ENCODE data around the gene CCDC34. TPM values are rescaled to one million over a fixed set of nuclear protein-coding genes. Genes with fewer than 3 reads are reported as not detected.

CCDC34 gene
- total and polyA plus RNA-seq, 2 experiments from 2014 or later: 10.1 to 56.0 TPM

- TF ChIP-seq ZNF462 (CRISPR knock-in tag; IDR thresholded peaks at IDR 0.05): no peak
- TF ChIP-seq ZNF331 (CRISPR knock-in tag; IDR thresholded peaks at IDR 0.05; ENCODE audit: low read depth): no peak
- no peak for TF ChIP-seq CTCF (conservative IDR thresholded peaks at IDR 0.05; ENCODE audit: low read depth in 2 of 2)
Measured at GRCh38 chr11:27303903-27304302, 59.1 kb downstream of the CCDC34 start (continued).

- no peaks in the 10 kb centered on the region for H3K4me1 ChIP-seq (ENCODE audit: insufficient read depth)
- no peaks in the 10 kb centered on the region for H3K79me2 ChIP-seq (replicated peaks; ENCODE audit: insufficient read depth)
- no peaks in the 10 kb centered on the region for H3F3A ChIP-seq (replicated peaks; ENCODE audit: low read depth)
- no peak overlapping the region for H3K27ac ChIP-seq (ENCODE audit: low read depth)
- H3K36me3 ChIP-seq (ENCODE audit: insufficient read depth): no peaks in the 10 kb centered on the region
- ATAC-seq (no peak), DNase-seq (ENCODE audit: low spot score) (no peak)
- no peak overlapping the region for H3K4me2 ChIP-seq
- no peak overlapping the region for H2AFZ ChIP-seq
- Mint-ChIP-seq H3K27me3 (ENCODE audit: insufficient read depth, low read depth, poor library complexity) (peaks cover 5% of the 10 kb centered on the region), H3K4me1 (no peaks in the 10 kb centered on the region), H3K4me3 (no peak overlapping the region), H3K9me3 (peaks cover 23% of the 10 kb centered on the region), H3K36me3 (ENCODE audit: low read depth) (peaks cover 20% of the 10 kb centered on the region), H3K27ac (no peak overlapping the region)
- TF ChIP-seq POLR2AphosphoS5 (IDR thresholded peaks at IDR 0.05; ENCODE audit: low read depth) (no peak), ZNF331 (CRISPR knock-in tag; IDR thresholded peaks at IDR 0.05; ENCODE audit: low read depth) (no peak), REST (IDR thresholded peaks at IDR 0.05; ENCODE audit: unreplicated experiment) (no peak)
- no peaks in the 10 kb centered on the region for H4K20me1 ChIP-seq (replicated peaks; ENCODE audit: insufficient read depth)
- H3K27me3 ChIP-seq (ENCODE audit: insufficient read depth): no peaks in the 10 kb centered on the region
- no peaks in the 10 kb centered on the region for H3K9me2 ChIP-seq (ENCODE audit: insufficient read depth)
- H3K4me3 ChIP-seq: no peak overlapping the region
Measured at GRCh38 chr11:27300974-27301373, 62.0 kb downstream of the CCDC34 start.

Data from GM23338 (cell line).